GM12865 (cell line): ENCODE results near the gene RAP1GAP.

ENCODE experiments used
- DNase-seq: peaks from one replicate; pipeline ENCODE4 v3.0.0; 2010; ENCODE audit warnings: low read depth
- H3K4me3 ChIP-seq: 2 replicates; pipeline ENCODE4 v1.5.1; 2011; ENCODE audit warnings: mild to moderate bottlenecking, low read depth, low read length, control low read depth
- CTCF ChIP-seq: IDR thresholded peaks from 2 replicates; pipeline ENCODE4 v1.5.1; 2011; ENCODE audit warnings: low read length, control low read depth, low read depth, inconsistent platforms; ENCODE audit not compliant: insufficient read depth; ENCODE audit errors: missing control alignments

Gene RAP1GAP

DNA sequence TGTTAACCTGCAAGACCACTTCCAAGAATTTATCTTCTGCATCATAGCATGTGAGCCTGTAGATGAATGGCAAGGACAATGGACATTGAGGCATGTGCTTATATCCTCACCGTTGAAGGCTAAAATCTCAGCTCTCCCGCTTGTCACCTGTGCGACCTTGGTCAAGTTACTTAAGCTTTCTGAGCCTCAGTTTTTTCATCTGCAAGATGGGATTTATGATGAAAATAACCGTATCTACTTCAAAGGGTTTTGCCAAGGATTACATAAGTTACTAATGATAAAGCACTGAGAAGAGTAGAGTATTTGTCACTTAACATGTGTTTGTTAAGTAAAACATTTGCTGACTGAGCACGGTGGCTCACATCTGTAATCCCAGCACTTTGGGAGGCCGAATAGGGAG, 14.9 kb downstream of the RAP1GAP start:
- DNase-seq, result no peak
- no peak for TF ChIP-seq CTCF

GRCh38 chr1:21653744-21654100, 15.4 kb downstream of the RAP1GAP start:
- TF ChIP-seq CTCF, result no peak
- H3K4me3 ChIP-seq, result no peak overlapping the region
- no peak for DNase-seq

More for the DNA sequence above, 14.9 kb downstream of the RAP1GAP start:
- H3K4me3 ChIP-seq, result no peak overlapping the region

- H3K4me3 ChIP-seq, result no peak overlapping the region
- TF ChIP-seq CTCF, result no peak
- DNase-seq, result no peak
These were observed 16.0 kb downstream of the RAP1GAP start for GRCh38 chr1:21652937-21653743.

DNA sequence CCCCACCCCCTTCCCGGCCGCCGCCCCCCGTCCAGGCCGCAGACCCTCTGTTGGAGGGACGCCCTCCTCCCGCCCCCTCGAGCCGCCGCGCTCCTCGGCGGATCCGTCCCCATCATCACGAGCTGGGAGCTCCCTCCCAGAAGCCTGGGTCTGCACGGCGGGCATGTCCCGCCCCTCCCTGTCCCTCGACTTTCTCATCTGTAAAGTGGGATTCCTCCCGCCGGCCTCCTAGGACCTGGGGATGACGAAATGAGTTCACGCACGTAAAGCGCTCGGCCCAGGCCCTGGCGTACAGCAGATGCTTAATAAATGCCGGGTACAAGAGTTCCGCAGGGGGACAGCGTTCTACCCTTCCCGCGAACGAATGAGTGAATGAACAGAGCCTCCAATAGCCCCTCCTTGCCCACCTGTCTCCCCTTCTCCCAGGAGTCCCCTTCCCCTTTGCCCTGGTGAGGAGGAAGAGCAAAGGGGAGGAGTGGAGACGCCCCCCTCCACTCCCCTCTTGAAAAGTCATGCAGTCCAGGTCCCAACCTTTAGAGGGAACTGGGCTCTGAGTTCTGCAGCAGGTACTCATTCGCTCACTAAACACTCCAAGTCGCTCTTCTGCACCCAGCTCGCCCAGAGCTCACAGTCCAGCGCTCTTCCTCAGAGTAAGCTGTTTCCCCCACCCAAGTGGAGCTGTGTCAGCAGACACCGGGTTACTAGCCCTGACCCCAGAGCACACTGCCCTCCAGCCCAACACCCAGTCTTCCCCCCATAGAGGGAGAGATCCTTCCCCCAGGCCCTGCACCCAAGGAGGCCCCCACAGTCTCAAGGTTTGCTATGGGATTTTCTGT, 16.8 kb downstream of the RAP1GAP start:
- TF ChIP-seq CTCF, result no peak
- no peak for DNase-seq
- no peak overlapping the region for H3K4me3 ChIP-seq

DNA sequence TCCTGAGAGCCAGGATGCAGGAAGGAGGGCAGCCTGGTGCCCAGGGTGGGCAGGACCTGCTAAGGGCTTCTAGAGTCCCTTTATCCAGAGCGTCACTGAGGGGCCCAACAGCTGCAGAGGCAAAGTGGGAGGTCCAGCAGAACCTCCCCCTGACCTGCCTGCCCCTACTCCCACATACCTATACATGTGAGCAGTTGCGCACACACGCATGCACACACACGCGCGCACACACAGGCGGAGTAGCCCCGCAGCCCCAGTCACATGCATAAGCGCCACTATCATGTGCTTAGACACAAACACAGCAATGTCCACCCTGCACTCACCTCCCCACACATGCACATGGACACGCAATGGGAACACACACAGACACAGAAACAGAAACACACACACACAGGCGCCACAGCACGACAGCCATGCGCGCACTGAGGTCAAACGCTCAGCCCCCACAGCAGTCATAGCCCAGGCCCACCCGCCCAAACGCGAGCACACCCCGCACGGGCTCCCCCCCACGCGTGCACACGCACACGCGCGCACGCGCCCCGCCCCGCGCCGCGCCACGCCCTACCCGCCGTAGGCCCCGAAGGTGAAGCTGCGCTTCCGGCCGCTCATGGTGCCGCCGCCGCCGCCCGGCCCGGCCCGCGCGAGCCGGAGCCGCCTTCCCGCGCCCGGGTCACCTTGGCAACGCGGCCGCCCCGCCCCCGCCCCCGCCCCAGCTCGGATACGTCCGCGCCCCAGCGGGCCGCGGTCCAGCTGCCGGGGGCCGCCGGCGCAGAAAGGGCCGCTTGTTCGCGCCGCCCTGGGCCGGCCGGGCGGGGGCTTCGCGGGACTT, 17.7 kb downstream of the RAP1GAP start:
- TF ChIP-seq CTCF, result no peak
- H3K4me3 ChIP-seq, result peak overlapping the region; percentile 18; the same call in 1 of the 2 replicates
- DNase-seq, result no peak

- no peak overlapping the region for H3K4me3 ChIP-seq
- no peak for TF ChIP-seq CTCF
- DNase-seq, result no peak
These were observed 18.8 kb downstream of the RAP1GAP start for GRCh38 chr1:21650400-21650799.
